Measurements from ENCODE around the gene PLPP4.

PLPP4 gene

DNA sequence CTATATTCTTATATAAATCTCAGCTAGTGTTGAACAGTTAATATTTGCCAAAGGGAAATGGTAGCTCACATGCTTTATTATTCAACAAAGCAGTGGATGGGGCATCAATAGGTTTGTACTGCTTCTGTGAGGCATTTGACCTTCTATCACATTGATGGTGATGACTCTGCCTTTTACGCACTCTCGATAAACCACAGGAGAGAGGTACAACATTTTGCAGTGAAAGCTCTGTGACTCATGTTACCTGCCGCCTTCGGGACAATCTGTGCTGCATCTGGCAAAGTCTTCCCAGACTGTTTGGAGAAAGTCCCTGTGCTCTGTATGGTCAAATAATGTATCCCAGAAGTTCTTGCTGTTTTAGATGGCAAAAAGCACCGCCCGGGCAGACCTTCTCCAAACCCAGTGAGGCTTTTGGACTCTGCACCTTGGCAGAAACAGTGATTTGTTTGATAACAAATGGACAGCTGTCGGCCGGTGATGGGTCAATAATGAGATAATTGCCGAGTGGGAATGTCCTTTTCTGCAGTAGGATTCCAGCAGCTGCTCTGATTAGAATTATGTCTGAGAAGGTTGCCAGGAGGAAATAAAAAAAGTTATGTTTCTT lies 61.0 kb downstream of the PLPP4 start:
- no peak for DNase-seq (ENCODE audit: low spot score)

DNA sequence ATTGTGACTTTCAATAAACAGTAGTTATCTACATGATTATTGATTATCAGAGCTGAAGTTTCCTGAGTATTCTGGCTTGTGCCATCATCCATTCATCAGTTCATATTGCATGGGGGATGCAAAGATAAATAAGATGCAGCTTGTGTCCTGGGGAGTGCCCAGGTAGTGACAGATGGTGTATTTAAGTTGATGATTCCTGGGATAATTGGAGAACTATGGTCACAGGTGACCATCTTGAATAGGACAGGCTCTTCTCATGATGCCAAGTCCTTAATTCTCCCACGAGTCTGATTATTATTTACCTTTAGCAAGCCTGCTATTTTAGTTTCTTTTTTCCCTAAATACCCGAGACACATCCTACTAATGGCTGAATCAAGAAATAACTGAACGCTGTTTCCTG lies 64.9 kb downstream of the PLPP4 start:
- DNase-seq (ENCODE audit: low spot score), result no peak

DNA sequence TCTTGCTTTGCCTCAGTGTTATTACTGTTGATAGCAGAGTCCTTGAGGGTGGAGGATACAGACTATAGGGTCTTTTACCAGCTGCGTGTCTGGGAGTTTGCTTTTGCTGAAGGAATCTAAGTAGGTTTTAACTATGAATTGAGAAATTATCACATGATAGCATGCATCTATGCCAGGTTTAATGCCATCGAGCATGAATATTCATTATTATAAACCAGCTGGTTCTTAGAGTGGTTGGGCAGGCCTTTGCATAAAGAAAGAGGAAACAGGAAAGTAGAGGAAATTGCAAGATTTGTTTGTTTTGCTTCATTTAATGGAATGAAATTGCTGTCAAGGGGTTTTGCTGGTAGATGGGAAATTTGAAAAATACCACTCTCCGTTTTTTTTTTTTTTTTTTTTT lies 70.7 kb downstream of the PLPP4 start:
- no peak for DNase-seq (ENCODE audit: low spot score)

DNA sequence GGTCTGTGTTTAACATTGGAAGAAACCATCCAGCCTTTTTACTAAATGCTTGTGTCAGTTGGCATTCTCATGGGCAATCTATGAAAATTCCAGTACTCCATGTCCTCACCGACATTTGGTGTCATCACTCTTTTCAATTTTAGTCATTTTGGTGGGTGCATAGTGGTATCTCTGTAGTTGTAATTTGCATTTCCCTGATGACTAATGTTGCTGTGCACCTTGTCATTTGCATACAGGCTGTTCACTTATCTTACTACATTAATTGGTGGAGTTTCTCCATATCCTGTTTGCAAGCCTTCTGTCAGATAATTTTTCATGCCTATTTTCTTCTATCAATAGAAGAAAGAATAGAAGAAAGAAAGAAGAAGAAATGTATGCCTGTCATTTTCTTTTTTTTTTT lies 73.7 kb downstream of the PLPP4 start:
- DNase-seq (ENCODE audit: low spot score), result no peak

DNA sequence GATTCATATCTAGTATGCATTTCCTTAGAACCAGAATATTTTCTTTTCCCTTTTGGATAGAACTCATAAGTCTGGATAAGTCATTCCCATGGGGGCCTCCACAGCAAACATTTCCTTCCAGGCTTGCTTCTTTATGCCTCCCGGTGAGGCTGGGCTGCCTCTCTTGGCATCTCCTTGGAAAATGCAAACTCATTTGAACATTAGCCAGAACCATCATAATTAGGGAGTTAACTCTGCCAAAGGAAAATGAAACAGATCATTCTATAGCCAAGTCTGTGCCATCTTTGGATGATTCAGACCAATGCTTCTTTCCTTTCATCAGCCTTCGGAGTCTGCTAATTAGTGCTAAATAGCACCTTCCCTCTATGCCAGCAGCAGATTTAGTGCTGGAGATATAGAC lies 81.1 kb downstream of the PLPP4 start:
- DNase-seq (ENCODE audit: low spot score), result no peak

DNA sequence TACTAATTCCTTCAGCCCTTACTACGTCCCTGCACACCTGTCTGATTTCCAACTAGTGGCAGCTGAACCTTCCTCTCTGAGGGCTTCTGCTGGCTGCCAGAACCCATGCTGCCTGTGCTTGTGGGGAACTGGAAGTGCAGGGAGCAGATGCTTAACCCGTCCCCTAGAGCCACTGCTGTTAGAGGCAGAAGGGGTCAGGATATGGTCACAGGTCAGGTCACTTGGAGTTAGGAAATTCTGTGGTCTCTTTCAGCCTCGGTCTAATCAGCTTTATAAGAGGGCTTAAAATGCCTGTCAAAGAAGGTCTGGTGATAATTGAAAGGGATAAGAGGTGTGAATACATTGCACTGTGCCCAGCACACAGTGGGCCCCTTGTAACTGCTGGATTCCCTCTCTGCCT lies 82.0 kb downstream of the PLPP4 start:
- DNase-seq (ENCODE audit: low spot score), result no peak

DNA sequence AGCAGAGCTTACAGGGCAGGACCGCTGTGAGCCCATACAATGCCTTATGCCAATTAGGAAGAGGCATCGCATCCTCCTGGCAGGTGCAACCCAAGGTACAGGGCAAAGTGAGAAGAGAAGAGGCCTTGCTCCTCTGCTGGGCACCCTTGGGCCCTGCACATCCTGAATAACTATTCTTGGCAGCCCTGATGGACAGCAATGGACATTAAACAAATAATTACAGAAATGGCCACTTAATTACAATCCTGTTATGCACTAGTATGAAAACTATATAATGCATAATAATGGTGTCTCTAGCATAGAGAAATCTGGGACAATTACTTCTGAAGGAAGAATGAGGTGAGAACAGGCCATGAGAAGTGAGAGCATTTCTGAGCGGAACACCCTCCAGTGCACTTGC lies 83.5 kb downstream of the PLPP4 start:
- DNase-seq (ENCODE audit: low spot score), result no peak

DNA sequence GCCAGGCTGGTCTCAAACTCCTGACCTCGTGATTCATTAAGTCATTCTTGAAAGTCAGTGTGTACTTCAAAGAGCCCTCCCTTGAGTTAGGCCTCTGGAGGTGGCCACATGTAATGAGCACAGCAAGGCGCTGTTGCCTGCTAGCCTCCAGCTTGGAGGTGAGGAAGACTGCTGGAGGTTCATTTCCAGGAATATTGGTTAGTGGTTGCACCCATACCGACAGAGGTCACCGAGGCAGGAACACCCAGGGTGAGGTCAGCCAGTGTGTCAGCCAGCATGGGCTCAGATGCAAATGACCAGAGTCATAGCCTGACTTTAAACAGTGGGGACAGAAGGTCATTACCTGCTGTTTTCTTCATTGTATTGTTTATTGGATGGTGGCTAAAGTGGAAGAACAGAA lies 85.0 kb downstream of the PLPP4 start:
- DNase-seq (ENCODE audit: low spot score), result no peak

DNA sequence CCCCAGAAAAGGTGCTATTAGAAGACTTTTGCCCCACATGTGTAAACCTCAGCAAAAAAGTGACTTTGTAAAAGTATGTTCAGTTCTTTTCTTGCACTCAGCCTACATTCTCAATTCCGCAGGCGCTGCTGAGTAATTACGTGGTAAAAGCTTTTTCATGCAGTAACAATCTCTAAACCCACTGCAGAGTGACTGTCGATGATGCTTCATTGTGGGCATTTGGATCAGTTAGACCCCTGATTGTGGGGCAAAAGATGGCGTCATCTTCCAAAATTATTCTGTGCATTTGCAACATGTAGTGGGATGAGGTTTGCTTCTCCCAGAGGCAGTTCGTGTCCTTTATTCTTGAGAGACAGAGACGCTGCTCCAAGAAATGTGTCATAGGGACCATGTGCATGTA lies 85.6 kb downstream of the PLPP4 start:
- DNase-seq (ENCODE audit: low spot score), result no peak

DNA sequence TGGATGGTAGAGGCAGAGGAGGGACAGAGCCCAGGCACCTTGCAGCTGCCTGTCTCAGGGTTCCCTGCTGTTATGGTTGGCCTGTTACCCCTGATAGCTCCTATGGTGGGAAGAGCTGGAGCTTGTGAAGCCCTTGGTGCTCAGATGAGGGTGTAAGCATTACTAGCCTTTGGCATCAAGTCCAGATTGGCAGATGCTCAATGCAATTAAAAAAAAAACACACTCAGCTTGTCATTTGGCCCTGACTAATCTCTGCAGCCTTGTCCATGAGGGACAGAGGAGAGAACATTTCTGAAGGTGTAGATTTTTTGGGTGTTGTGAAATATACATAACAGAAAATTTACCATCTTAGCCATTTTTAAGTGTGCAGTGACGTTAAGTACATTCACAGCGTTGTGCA lies 86.3 kb downstream of the PLPP4 start:
- DNase-seq (ENCODE audit: low spot score), result no peak

DNA sequence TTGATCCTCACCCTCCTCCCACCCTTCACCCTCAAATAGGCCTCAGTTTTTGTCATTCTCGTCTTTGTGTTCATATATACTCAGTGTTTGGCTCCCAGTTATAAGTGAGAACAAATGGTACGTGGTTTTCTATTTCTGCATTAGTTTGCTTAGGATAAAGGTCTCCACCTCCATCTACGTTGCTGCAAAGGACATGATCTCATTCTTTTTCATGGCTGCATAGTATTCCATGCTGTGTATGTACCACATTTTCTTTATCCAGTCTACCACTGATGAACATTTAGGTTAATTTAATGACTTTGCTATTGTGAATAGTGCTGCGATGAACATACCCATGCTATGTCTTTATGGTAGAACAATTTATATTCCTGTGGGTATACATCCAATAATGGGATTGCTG lies 91.2 kb downstream of the PLPP4 start:
- DNase-seq (ENCODE audit: low spot score), result no peak

DNA sequence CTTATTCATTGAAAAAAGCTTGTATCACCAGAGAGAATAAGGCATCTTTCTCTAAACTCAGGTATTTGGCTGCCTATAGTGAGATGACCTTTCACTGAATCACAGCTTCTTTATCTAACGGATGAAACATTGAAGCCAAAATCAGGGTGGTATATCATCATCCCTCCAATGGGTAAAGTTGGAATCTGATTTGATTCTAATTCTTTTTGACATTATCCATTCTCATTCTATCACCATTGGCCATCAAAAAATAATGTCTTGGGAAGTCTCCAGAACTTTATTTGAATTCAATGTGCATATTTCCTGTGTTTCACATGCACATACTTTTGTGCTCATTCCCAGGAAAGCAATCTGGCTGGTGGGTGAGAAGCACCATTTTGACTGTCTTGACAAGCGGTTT lies 95.2 kb downstream of the PLPP4 start:
- DNase-seq (ENCODE audit: low spot score), result no peak

DNA sequence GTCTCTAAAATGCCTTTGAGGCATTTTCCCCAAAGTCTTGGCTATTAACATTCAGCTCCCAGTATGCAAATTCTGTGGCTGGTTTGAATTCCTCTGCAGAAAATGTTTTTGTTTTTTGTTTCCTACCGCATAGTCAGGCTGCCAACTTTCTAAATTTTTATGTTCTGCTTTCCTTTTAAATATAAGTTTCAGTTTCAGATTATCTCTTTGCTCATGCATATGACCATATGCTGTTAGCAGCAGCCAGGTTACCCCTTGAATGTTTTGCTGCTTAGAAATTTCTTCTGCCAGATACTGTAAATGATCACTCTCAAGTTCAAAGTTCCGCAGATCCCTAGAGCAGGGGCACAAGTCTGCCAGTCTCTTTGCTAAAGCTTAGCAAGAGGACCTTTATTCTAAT lies 96.9 kb downstream of the PLPP4 start:
- no peak for DNase-seq (ENCODE audit: low spot score)

DNA sequence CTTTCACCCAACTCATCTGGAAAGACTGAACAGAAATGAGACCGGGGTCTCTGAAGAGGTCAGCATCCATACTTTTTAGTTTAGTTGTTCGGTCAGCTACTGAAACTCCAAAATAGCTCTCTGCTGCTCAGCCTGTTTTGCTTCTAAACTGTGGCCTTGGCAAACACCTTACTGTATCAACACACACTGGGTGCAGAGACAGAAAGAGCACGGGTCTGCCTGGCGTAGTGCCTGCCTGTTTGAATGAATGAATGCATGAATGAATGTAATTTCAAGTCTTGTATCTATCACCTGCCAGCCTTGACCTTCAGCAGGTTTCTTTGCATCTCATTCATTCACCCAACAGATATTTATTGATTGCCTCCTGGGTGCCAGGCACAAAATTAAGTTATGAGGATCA lies 98.4 kb downstream of the PLPP4 start:
- no peak for DNase-seq (ENCODE audit: low spot score)

DNA sequence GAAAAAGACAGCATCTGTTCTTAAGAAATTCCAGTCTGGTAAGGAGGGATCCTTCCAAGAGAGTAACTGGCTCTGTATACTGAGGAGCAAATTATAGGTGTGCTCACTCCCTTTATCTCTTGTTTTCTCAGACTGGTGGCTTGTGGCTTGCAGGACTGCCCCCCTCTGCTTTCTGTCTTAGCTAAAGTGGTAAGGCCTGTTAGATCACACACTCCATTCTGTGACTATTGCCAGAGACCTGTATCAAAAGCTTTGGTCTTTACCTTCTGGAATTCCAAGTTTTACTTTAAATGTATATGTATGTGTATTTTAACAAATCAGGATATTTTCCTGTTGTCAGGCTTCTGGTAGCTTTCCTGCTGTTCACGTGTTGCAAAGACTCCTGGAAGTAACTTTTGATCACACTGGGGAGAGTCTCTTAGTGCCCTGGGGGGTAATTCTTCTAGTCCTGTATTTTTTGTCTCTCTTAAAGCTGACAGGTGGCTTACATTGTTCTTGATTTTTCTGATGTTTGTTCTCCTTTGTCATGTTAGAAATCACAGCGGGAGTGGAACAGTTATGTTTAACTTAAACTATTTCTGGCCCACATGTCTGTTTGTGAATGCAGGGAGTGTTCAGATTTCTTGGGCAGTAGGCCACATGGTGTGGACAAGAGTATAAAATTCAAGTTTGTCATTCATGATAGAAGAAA lies 99.0 kb downstream of the PLPP4 start:
- DNase-seq (ENCODE audit: low spot score), result no peak

DNA sequence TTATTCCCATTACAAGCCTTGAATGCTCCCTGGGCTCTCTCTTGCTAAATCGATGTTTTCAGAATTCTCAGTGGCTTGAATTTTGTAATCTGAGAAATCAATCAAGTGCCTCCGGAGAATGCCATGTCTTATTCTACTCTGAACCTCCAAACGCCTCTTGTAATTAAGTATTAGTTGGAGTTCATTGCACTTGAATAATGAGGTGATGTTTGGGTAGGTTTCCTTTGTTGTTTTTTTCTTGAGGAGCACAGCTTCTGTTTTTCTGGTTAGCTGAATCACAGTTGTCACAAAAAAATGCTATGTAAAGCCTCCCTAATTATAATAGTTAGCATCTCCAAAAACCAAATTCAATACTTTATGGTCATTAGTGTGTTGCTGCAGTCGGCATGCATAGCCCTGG lies 100.3 kb downstream of the PLPP4 start:
- no peak for DNase-seq (ENCODE audit: low spot score)

DNA sequence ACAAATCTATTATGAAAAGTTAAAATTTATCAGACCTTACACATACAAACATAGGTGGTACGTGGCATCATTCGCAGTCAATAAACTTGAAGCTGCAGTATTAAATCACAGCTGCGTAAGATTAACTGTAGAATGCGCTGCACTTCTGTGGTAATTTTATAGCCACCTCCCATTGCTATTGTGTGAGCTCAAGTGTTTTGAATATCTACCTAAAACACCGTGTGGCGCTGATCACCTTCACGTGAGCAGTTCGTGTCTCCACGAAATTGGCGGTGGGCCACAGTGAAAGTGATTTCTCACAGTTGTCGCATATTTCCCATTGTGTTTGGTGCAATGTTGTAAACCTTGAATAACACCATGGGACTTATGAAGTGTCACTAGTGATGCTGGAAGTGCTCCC lies 102.8 kb downstream of the PLPP4 start:
- DNase-seq (ENCODE audit: low spot score), result no peak

DNA sequence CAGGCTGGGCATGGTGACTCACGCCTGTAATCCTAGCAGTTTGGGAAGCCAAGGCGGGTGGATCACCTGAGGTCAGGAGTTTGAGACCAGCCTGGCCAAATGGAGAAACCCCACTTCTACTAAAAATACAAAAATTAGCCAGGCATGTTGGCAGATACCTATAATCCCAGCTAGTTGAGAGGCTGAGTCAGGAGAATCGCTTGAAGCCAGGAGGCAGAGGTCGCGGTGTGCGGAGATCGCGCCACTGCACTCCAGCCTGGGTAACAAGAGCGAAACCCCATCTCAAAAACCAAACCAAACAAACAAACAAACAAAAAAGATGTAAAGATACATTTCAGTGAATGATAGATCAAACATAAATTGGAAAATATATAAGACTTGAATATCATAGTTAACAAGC lies 105.9 kb downstream of the PLPP4 start:
- DNase-seq (ENCODE audit: low spot score), result no peak

DNA sequence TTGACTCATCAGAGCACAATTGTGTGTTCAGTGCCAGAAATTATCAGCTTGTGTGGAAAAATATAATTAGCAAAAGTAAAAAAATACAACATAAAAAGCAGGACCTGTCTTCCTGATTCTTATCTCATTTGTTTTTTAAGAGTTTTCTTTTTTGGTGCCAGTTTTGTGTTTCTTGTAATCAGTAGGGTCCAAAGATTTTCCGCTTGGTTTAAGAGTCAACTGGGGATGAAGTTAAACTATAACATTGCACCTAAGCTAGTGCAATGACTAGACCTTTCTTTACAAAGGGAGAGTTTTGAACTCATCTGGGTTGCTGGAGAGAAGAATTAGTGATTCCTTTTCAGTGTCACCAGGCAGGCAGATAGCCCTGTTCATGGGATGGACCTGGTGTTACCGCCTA lies 113.4 kb downstream of the PLPP4 start:
- no peak for DNase-seq (ENCODE audit: low spot score)

DNA sequence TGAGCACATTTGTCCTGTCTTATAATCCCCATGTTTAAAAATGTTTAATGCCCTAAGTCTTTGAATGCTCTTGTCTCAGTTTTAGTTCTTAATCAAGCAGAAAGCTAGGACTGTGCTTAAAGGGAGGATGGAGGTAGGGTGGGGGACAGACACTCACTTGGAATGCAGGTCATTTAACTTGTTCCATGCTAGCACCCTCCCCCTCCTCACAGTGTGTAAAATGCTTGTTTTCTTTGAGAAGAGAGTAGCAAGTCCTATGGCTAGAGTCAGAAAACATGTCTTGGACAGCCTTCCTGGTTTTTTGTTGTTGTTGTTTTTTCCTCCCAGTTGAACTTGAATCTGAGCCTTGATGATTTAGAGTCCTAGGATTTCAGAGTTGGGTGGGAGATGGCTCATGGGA lies 114.2 kb downstream of the PLPP4 start:
- DNase-seq (ENCODE audit: low spot score), result no peak

DNA sequence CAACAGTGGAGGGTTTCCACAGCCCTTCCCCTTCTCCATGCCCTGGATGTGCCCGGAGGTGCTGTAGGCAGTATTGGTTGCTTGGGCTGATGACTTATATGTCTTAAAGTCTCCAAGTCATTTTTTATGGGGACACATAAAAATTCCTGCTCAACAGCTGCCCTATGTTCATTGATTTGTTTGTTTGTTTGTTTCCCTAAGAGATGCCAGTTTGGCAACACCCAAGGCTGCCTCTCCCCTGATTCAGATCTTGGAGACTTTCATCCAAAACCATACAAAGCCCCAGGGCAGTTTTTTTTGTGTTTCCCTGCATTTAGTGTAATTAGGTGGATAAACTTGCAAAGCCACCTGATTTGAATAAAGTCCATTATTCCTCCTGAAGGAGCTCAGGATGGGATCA lies 115.3 kb downstream of the PLPP4 start:
- no peak for DNase-seq (ENCODE audit: low spot score)

DNA sequence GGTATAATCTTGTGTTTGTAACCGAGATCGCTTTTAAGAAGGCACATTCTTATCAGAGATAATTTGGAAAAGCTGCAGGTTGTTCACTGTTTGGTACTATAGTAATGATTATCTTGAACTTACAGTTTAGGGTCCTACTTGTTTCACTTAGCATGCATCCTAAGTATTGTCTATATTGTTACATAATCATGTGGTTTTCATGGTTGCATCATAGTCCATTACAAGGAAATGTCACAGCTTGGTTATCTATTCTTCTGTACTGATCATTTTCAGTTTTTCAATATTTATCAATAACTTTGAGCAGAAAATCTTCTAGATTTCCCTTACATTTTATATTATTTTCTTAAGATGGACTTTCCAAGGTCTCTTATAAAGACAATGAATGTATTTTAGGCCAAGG lies 116.3 kb downstream of the PLPP4 start:
- no peak for DNase-seq (ENCODE audit: low spot score)

DNA sequence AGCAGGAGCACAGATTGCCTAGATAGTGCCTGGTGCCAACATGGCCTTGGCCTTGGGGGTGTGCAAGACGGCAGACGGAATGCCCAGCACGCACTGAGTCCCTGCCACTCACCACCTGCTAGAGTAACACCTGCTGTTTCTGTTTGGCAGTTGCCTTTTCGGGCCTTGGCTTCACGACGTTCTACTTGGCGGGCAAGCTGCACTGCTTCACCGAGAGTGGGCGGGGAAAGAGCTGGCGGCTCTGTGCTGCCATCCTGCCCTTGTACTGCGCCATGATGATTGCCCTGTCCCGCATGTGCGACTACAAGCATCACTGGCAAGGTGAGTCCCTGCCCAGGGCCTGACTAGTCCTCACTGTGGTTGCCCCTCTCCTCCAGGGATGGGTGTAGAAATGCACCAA lies 118.0 kb downstream of the PLPP4 start:
- DNase-seq (ENCODE audit: low spot score), result no peak

DNA sequence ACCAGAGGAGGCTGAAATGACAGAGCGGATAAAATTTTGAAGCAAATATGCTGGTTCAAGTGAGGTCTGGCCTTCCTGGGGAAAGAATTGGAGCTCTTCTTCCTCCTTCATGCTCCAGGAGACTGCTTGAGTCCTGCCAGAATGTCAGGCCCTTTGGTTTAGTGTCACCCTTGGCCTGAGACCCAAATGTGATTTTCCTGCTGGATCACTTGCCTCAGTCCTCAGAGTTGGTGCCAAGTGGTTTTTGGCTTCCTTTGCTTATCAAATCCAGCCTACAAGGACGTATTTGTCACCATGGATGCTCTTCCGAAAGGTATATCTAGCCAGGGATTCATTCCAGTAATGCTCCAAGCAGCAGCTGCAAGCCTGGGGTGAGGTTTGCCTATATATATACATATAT lies 118.4 kb downstream of the PLPP4 start:
- no peak for DNase-seq (ENCODE audit: low spot score)

DNA sequence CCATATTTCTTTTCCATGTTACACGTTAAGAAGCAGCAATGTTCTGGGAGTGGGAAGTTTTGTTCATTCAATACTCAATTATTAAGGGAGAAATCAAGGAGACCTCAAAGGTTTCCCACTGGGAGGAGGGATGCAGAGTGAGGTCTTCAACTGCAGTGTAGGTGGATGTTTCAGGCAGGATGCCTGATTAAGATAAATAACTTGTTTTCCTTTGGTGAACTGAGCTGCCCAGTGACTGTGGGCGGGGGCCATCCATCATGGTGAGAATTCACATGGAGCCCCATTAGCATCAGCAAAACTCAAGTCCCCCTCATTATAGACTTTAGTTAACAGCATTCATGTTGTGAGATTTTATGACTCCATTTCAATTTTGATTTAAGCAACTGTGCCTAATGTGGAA lies 121.1 kb downstream of the PLPP4 start:
- DNase-seq (ENCODE audit: low spot score), result no peak
